NB4 (cell line): ENCODE data around the gene DYSF.

Experiments used
- MYC ChIP-seq: IDR thresholded peaks from 2 replicates; pipeline ENCODE4 v1.6.1; 2011; ENCODE audit warnings: low read depth, low read length
- POLR2A ChIP-seq: IDR thresholded peaks from 2 replicates; pipeline ENCODE4 v1.6.1; 2011; ENCODE audit warnings: mild to moderate bottlenecking; ENCODE audit not compliant: insufficient read length; ENCODE audit errors: extremely low read depth
- TF ChIP-seq, protein P1 (sequence below): IDR thresholded peaks from one replicate; pipeline ENCODE4 v1.5.1; 2012; ENCODE audit warnings: low read depth, low read length

DNA sequence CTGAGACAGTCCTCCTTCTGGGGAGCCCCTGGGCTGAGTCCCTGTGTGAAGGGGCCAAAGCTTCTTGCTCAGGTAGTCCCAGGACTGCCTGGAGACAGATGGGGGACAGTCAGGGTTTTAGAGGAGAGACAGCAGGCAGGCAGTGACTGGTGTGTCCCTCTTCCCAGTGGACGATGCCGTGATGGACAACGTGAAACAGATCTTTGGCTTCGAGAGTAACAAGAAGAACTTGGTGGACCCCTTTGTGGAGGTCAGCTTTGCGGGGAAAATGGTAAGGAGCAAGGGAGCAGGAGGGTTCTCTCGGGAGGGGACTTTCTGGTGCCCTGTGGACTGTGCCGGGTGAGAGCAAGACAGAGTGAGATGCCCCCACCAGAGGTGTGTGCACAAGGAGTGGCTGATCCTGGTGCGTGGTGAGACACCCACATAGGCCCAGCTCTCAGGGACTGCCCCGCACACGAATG lies 74.8 kb downstream of the DYSF start:
- TF ChIP-seq POLR2A: no peak
- TF ChIP-seq, protein P1, sequence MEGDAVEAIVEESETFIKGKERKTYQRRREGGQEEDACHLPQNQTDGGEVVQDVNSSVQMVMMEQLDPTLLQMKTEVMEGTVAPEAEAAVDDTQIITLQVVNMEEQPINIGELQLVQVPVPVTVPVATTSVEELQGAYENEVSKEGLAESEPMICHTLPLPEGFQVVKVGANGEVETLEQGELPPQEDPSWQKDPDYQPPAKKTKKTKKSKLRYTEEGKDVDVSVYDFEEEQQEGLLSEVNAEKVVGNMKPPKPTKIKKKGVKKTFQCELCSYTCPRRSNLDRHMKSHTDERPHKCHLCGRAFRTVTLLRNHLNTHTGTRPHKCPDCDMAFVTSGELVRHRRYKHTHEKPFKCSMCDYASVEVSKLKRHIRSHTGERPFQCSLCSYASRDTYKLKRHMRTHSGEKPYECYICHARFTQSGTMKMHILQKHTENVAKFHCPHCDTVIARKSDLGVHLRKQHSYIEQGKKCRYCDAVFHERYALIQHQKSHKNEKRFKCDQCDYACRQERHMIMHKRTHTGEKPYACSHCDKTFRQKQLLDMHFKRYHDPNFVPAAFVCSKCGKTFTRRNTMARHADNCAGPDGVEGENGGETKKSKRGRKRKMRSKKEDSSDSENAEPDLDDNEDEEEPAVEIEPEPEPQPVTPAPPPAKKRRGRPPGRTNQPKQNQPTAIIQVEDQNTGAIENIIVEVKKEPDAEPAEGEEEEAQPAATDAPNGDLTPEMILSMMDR: no peak
- TF ChIP-seq MYC: no peak
